Upper lobe of left lung (tissue), 4 donors: Measurements from ENCODE around the gene SDCCAG8.

Experiments used
- EP300 ChIP-seq, 4 donors: sonication (generic); formaldehyde crosslinking; IDR thresholded peaks; one replicate each; pipeline ENCODE4 v1.5.1; 2017; ENCODE audit warnings: antibody characterized with exemption in 4 of 4, control low read depth in 2 of 4
- POLR2A ChIP-seq, 4 donors: fragments of 450-650 bp; IDR thresholded peaks; one replicate each; pipeline ENCODE4 v1.5.1; 2016 to 2017; ENCODE audit warnings: antibody characterized with exemption in 4 of 4, mild to moderate bottlenecking in 2 of 4
- TF ChIP-seq, protein P1 (sequence below), 6 experiments: fragments of 450-650 bp in 4 of 6; fragments of 200-600 bp in 2 of 6; sonication (generic) in 2 of 6; IDR thresholded peaks; one replicate each; pipeline ENCODE4 v1.5.1; 2016 to 2019; ENCODE audit warnings: antibody characterized with exemption in 6 of 6

DNA sequence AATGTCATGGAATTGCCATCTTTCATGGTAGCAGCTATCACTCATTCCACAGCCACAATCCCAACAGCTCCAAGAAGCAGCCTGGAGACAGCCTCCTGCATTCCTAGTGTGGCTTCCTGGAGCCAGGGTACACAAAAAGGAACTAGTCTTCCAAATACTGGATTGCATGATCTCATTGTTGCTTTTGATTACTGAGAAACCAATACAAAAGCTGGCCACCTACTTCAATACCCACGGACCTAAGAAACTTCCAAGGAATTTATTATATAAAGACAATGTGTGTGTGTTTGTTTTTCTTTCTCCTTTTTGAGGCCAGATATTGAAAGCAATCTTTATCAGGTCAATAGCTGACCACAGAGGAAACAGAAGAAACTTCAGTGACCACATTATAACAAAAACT lies 26.3 kb upstream of the SDCCAG8 start:
- TF ChIP-seq EP300 (IDR thresholded peaks at IDR 0.05) (no peak), POLR2A (IDR thresholded peaks at IDR 0.05) (no peak)
- TF ChIP-seq, protein P1, sequence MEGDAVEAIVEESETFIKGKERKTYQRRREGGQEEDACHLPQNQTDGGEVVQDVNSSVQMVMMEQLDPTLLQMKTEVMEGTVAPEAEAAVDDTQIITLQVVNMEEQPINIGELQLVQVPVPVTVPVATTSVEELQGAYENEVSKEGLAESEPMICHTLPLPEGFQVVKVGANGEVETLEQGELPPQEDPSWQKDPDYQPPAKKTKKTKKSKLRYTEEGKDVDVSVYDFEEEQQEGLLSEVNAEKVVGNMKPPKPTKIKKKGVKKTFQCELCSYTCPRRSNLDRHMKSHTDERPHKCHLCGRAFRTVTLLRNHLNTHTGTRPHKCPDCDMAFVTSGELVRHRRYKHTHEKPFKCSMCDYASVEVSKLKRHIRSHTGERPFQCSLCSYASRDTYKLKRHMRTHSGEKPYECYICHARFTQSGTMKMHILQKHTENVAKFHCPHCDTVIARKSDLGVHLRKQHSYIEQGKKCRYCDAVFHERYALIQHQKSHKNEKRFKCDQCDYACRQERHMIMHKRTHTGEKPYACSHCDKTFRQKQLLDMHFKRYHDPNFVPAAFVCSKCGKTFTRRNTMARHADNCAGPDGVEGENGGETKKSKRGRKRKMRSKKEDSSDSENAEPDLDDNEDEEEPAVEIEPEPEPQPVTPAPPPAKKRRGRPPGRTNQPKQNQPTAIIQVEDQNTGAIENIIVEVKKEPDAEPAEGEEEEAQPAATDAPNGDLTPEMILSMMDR (IDR thresholded peaks at IDR 0.05), result no peak
